RWPE1 (cell line): Measurements from ENCODE around the gene CPLANE1.

Source experiments
- CTCF ChIA-PET: fragments of 350-600 bp; sonication (Branson Sonifier 250); formaldehyde crosslinking; extraction: SDS; loops from one replicate; lab custom pipeline; 2021; lab: Yijun Ruan, JAX
- POLR2A ChIA-PET: fragments of 400-600 bp; formaldehyde crosslinking; extraction: SDS; loops from one replicate; lab custom pipeline; 2020; ENCODE audit warnings: antibody characterized with exemption; ENCODE audit not compliant: low non-redundant PET; lab: Yijun Ruan, JAX
- DNase-seq: peaks from one replicate; pipeline ENCODE4 v3.0.0; 2012; ENCODE audit warnings: low spot score
- H3K27ac ChIP-seq: fragments of 450-650 bp; 2 replicates; pipeline ENCODE4 v1.5.1; 2017
- CTCF ChIP-seq: fragments of 450-650 bp; conservative IDR thresholded peaks from 2 replicates; pipeline ENCODE4 v1.5.1; 2017; ENCODE audit warnings: low read depth, mild to moderate bottlenecking

CPLANE1 gene

GRCh38 chr5:37063739-37064138 is 185.4 kb downstream of the CPLANE1 start:
- no peak overlapping the region for H3K27ac ChIP-seq
- no peak for TF ChIP-seq CTCF
- ChIA-PET POLR2A (no interaction called here), CTCF (no interaction called here)
- DNase-seq = no peak

GRCh38 chr5:37060030-37060429 is 189.1 kb downstream of the CPLANE1 start:
- no peak for TF ChIP-seq CTCF
- CTCF ChIA-PET = no interaction called here

GRCh38 chr5:37056762-37057161 is 192.4 kb downstream of the CPLANE1 start:
- CTCF ChIA-PET = interaction anchor here (0.5 kb wide), 1 partner anchor 10 kb away, joined by 4 read pairs; no protein-coding TSS in a partner anchor
- H3K27ac ChIP-seq = no peak overlapping the region

More at GRCh38 chr5:37060030-37060429, 189.1 kb downstream of the CPLANE1 start:
- POLR2A ChIA-PET = no interaction called here
- no peak for DNase-seq
- no peak overlapping the region for H3K27ac ChIP-seq

More at GRCh38 chr5:37056762-37057161, 192.4 kb downstream of the CPLANE1 start:
- DNase-seq = no peak
- POLR2A ChIA-PET = no interaction called here
- no peak for TF ChIP-seq CTCF
